NCI-H1417 treated with DMSO at 0.1 percent for 48 hours (cell line): ENCODE data around the gene AFG3L2.

Experiments
- DNase-seq: peaks from one replicate; lab custom pipeline; 2025; lab: John Stamatoyannopoulos, UW

Gene AFG3L2

GRCh38 chr18:12359515-12359927 is 17.5 kb downstream of the AFG3L2 start:
- DNase-seq = no peak

- DNase-seq = no peak
Observed at GRCh38 chr18:12352188-12352587, 24.8 kb downstream of the AFG3L2 start.

DNA sequence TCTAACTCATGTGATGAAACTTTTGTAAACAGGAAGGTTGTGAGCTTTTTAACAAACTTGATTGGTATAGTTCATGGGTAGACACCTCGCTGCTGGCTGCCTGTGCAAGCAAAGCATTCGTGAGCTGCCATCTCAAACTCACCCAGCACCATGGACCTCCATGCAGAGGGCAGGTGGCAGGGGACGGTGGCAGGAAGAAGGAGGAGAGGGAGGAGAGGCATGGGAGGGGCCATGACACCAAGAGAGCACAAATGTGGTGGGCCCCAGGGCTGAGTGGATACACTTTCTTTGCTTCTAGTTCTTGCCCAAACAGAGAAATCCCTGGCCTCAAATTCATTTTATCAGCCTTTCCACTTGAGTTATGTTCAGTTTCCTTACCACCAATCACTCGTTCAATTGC is 29.1 kb downstream of the AFG3L2 start:
- no peak for DNase-seq

DNA sequence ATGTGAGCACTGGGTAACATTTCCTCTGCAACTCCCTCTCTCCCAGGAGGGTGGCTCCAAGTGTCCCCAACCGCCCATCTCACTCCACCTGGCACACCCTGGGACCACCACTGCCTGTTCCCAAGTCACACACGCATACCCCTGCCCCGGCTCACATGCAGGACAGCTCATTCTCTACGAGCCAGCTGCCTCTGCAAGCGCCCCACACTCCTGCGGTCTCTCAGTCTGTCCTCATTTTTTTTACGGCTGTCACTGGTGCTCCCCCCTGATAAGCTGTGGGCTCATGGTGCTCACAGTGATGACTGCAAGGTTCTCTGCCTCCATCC is 30.8 kb downstream of the AFG3L2 start:
- DNase-seq = no peak

GRCh38 chr18:12345491-12346239 is 31.4 kb downstream of the AFG3L2 start:
- DNase-seq = no peak

GRCh38 chr18:12342661-12343060 is 34.4 kb downstream of the AFG3L2 start:
- no peak for DNase-seq

DNA sequence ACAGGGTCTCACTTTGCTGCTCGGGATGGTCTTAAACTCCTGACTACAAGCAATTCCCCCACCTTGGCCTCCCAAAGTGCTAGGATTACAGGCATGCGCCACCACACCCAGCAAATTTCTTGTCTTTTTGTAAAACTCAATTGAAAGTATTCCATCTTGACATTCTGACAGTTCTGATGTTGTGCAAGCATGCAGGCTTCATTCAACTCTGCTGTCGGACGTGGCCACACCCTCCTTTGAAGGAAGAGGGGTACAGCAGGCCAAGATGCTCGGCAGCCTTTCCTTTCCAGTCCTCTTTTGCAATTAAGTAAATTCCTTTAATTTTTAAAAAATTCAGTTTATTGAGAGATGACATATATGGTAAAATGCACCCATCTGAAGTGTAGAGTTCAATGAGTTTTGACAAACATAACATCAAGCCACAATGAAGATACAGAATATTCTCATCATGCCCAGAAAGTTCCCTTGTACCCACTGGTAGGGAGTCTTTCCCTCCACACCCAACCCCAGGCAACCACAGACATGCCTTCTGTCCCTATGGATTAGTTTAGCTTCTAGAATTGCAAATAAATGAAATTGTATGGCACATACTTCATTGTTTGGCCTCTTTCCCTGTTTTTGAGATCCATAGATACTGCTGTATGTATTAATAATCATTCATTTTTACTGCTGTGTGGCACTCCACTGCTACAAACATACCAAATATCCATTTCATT is 35.9 kb downstream of the AFG3L2 start:
- no peak for DNase-seq

DNA sequence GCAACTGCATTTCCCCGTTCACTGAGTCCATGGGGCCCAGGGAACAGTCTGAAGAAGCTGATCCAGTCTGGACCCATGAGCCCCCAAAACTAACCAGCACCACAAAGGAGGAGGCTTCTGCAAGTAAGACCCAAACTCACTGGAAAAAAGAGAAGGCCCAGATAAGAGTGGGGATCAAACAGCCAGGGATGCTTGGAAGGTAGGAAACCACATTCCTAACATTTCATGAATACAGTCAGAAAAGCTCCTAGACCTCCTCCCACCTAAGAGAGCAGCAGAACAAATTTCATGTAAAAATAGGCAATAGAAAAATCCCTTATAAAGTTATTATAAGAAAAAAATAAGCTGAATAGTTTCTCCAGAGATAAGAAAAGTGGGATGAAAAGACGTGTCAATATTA is 38.6 kb downstream of the AFG3L2 start:
- DNase-seq = no peak

DNA sequence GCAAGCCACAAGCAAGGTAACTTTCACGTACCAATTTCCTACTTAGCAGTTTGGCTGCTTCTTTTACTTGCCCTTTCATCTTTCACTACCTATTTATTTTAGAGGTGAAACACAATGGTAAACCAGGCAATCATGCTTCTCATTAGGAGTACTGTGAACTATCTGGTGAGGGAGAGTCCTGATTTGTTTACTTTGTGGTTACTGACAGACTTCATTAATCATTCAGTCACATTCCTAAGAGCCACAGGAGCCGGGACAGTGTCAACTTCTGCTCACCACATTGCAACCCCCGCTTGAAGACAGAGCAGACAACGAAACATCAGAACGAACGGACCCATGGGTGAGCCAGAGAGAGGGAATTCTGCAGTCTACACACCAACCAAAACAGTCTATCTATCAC is 40.1 kb downstream of the AFG3L2 start:
- no peak for DNase-seq

DNA sequence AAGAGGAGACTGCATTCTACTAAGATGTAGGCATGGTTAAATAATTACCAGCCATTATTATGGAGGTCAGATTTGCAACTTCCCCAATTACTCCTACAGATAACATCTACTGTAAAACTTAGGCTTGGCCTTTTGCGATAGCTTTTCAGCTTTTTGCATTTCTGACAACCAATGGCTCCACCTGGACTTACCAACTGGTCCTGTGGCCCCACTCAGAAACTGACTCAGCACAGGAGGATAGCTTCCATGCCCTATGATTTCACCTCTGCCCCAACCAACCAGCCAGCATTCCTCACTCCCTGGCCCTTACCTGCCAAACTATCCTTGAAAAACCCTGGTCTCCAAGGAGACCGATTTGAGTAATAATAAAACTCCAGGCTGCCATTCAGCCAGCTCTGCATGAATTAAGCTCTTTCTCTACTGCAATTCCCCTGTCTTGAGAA is 40.8 kb downstream of the AFG3L2 start:
- no peak for DNase-seq

DNA sequence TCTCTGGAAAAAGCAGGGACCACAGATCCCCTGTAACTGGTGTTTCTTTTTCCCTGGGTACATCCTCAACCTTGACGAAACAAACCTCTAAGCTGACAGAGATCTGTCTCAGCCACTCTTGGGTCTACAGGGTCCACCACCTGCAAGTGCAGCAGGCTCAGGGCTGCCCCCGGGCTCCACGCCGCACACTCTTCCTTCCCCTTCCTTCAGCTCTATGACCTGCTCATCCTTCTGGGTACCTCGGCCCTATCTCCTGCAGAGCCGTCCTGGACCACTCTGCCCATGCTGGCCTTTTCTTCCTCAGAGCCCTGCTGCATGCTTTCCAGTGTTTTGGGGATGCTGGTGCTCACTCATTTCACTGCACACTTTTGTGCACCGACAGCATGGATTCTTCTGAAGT is 41.5 kb downstream of the AFG3L2 start:
- no peak for DNase-seq

GRCh38 chr18:12334863-12335262 is 42.2 kb downstream of the AFG3L2 start:
- DNase-seq = no peak

- DNase-seq = no peak
Observed at GRCh38 chr18:12334366-12334808, 42.6 kb downstream of the AFG3L2 start.

DNA sequence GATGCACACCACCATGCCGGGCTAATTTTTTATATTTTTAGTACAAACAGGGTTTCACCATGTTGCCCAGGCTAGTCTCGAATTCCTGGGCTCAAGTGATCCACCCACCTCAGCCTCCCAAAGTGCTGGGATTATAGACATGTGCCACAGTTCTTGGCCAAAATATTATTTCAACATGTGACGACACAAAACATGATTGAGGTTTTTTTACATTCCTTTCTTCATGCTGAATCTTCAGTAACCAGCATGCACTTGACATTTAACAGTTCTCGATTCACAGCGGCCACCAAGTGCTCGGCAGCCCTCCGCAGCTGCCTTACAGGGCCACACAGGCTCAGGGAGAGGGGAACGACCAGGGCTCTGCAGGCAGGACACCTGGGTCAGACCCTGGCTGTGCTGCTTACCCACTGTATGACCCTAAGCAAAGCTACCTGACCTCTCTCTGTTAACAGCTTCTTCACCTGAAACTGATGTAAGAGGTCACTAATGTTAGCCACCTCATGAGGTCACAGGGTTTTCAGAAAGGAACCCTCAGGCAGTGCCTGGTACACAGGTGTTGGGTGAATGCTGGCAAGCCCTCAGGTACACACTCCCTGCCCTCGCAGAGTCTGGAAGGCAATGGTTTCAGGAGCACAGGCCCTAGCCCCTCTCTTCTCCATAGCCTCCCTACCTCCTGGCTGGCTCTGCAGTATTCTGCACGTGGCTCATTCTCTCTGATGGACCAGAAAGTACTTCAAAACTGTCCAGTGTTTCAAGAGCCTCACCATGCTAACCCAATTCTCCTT is 43.3 kb downstream of the AFG3L2 start:
- DNase-seq = no peak

GRCh38 chr18:12330766-12331165 is 46.3 kb downstream of the AFG3L2 start:
- DNase-seq = no peak

DNA sequence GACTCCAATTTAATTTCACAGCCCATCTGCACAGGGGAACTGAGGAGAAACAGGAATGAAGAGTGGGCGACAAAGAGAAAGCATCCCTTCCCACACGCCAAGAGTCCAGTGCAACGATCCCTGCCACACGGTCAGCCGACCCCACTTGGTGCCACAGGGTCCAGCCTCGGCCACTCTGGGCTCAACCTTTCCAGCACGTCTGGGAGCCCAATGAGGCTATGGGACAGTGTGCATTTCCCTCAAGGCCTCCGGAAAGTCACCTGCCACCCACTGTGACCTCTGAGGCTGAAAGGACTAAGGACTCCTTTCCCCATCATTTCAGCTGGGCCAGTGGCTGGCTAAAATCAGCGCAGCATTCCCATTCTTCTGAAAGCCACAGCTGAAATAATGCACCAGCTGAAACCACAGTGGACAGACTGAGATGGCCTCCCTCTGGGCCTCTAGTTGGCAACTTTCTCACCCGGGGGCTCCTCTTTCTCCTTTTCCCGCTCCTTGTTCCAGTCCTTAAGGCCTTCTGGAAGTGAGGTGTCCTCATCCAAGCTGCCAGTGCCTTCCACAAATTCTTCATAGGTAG is 47.8 kb downstream of the AFG3L2 start:
- DNase-seq = no peak

DNA sequence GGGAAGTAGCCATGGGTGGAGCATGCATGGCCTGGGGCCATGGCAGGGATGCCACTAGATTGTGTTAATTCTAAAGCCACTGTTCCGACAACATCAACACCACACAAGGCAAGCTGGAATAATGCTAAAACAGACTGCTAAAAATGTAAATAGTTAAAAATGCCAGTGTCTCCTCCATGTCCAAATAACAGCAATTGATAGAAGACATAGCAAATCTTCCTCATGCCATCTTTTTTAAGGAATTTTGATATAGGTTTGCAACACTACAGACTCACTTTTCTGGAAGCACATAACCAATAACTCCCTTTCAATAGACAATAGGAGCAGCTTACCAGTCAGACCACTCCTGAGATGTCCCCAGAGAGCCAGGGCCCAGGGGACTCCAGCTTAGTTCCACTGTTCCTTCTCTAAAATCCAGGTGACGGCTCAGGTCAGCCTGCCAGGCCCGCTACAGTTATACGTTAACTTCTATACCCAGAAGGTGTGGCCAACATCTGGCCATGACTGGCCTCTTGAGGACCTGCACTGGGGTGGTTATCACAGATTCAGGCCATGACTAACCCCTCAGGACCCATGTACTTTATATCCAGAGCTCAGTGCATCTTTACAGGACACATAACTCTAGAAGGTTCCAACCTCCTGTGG is 48.7 kb downstream of the AFG3L2 start:
- DNase-seq = no peak

- DNase-seq = no peak
Observed at GRCh38 chr18:12327510-12328178, 49.4 kb downstream of the AFG3L2 start.

- DNase-seq = no peak
Observed at GRCh38 chr18:12326711-12327460, 50.1 kb downstream of the AFG3L2 start.

GRCh38 chr18:12325726-12326245 is 51.2 kb downstream of the AFG3L2 start:
- no peak for DNase-seq
